AG09319 (cell line): Measurements from ENCODE around the gene SLTM.

Source experiments
- DNase-seq: peaks from one replicate; pipeline ENCODE4 v3.0.0-alpha.2; 2010; ENCODE audit warnings: low read depth; ENCODE audit errors: extremely low read depth
- CTCF ChIP-seq: IDR thresholded peaks from 2 replicates; pipeline ENCODE4 v1.5.1; 2011; ENCODE audit warnings: low read depth, mild to moderate bottlenecking, inconsistent platforms, low read length, moderate library complexity

SLTM gene

GRCh38 chr15:58916962-58917361, 16.5 kb downstream of the SLTM start:
- no peak for TF ChIP-seq CTCF
- DNase-seq: no peak

- TF ChIP-seq CTCF: no peak
- DNase-seq: no peak
Measured at GRCh38 chr15:58910456-58910855, 23.0 kb downstream of the SLTM start.

- DNase-seq: no peak
- no peak for TF ChIP-seq CTCF
Measured at GRCh38 chr15:58909616-58910015, 23.9 kb downstream of the SLTM start.

- DNase-seq: no peak
- no peak for TF ChIP-seq CTCF
Measured at GRCh38 chr15:58908550-58909309, 24.7 kb downstream of the SLTM start.

- no peak for TF ChIP-seq CTCF
- DNase-seq: no peak
Measured at GRCh38 chr15:58900631-58901030, 32.8 kb downstream of the SLTM start.

- TF ChIP-seq CTCF: no peak
- no peak for DNase-seq
Measured at GRCh38 chr15:58898150-58898680, 35.3 kb downstream of the SLTM start.

- no peak for DNase-seq
- no peak for TF ChIP-seq CTCF
Measured at GRCh38 chr15:58889363-58889762, 44.1 kb downstream of the SLTM start.
